ENCODE data around the gene DCDC1. TPM values are rescaled to one million over a fixed set of nuclear protein-coding genes. Genes with fewer than 3 reads are reported as not detected.

Gene DCDC1
- total RNA-seq, 1 experiment from 2014 or later, result not detected

GRCh38 chr11:31264834-31265233 lies 104.7 kb downstream of the DCDC1 start:
- BruUV-seq (replicated peaks), result no TSS peak
- ChIA-PET CTCF (no interaction called here), POLR2A (no interaction called here)
- Histone ChIP-seq H3K9me3 (ENCODE audit: control insufficient read depth, insufficient read depth, low read depth, low read length) (no peaks in the 10 kb centered on the region), H3K4me3 (ENCODE audit: low read depth in 2 of 2, low read length in 2 of 2) (no peak overlapping the region), H3K36me3 (ENCODE audit: control insufficient read depth, insufficient read depth, low read length) (no peaks in the 10 kb centered on the region), H3K4me1 (ENCODE audit: control insufficient read depth, insufficient read depth, low read length) (no peaks in the 10 kb centered on the region), H3K27me3 (ENCODE audit: control insufficient read depth, insufficient read depth, low read length) (no peaks in the 10 kb centered on the region; the same call in 1 of the 2 replicates), H3K27ac (ENCODE audit: low read length) (no peak overlapping the region)
- intact Hi-C loops (cut with micrococcal nuclease; ENCODE audit: unreplicated experiment) (no loop called here), in situ Hi-C loops (cut with HindIII; ENCODE audit: low pct_unique_long_range_greater_than_20kb, low sequenced_read_pairs) (no loop called here)
- ATAC-seq (no peak), DNase-seq (ENCODE audit: low read depth, low spot score) (no peak)
- TF ChIP-seq SIN3A (IDR thresholded peaks at IDR 0.05; ENCODE audit: borderline replicate concordance, insufficient read depth, low read depth, low read length) (no peak), POLR2AphosphoS5 (IDR thresholded peaks at IDR 0.05; ENCODE audit: low read depth, low read length) (no peak), CTCF (IDR thresholded peaks at IDR 0.05) (no peak), REST (IDR thresholded peaks at IDR 0.05; ENCODE audit: insufficient read depth in 1 of 2, low read depth in 2 of 2, low read length in 1 of 2) (no peak), TCF7L2 (IDR thresholded peaks at IDR 0.05; ENCODE audit: low read depth, low read length) (no peak)

- BruUV-seq (replicated peaks), result no TSS peak
- Histone ChIP-seq H3K27me3 (ENCODE audit: control insufficient read depth, insufficient read depth, low read length) (no peaks in the 10 kb centered on the region; the same call in 1 of the 2 replicates), H3K27ac (ENCODE audit: low read length) (no peak overlapping the region), H3K4me1 (ENCODE audit: control insufficient read depth, insufficient read depth, low read length) (no peaks in the 10 kb centered on the region), H3K36me3 (ENCODE audit: control insufficient read depth, insufficient read depth, low read length) (no peaks in the 10 kb centered on the region), H3K9me3 (ENCODE audit: control insufficient read depth, insufficient read depth, low read depth, low read length) (no peaks in the 10 kb centered on the region), H3K4me3 (ENCODE audit: low read depth in 2 of 2, low read length in 2 of 2) (no peak overlapping the region)
- TF ChIP-seq TCF7L2 (IDR thresholded peaks at IDR 0.05; ENCODE audit: low read depth, low read length), result no peak
- TF ChIP-seq POLR2AphosphoS5 (IDR thresholded peaks at IDR 0.05; ENCODE audit: low read depth, low read length), result no peak
- no peak for TF ChIP-seq SIN3A (IDR thresholded peaks at IDR 0.05; ENCODE audit: borderline replicate concordance, insufficient read depth, low read depth, low read length)
- no peak for TF ChIP-seq REST (IDR thresholded peaks at IDR 0.05; ENCODE audit: insufficient read depth in 1 of 2, low read depth in 2 of 2, low read length in 1 of 2)
- TF ChIP-seq CTCF (IDR thresholded peaks at IDR 0.05), result no peak
- intact Hi-C loops (cut with micrococcal nuclease; ENCODE audit: unreplicated experiment), result no loop called here
- DNase-seq (ENCODE audit: low read depth, low spot score), result no peak
- CTCF ChIA-PET, result no interaction called here
- in situ Hi-C loops (cut with HindIII; ENCODE audit: low pct_unique_long_range_greater_than_20kb, low sequenced_read_pairs), result no loop called here
- POLR2A ChIA-PET, result no interaction called here
- ATAC-seq, result no peak
Observed at GRCh38 chr11:31262761-31263160, 106.8 kb downstream of the DCDC1 start.

All from Panc1 (cell line).